Activated T-helper 2 cell treated with anti-CD3 and anti-CD28 coated beads, Interferon-gamma antibody, Interleukin-2, Interleukin-4, amounts not matched to agents 10 μg/mL and 5 μg/mL and 100 μg/mL, durations not matched to agents 14 hours and 24 hours and 36 hours (primary cell): ENCODE results near the gene STAT5B. TPM values are rescaled to one million over a fixed set of nuclear protein-coding genes. Genes with fewer than 3 reads are reported as not detected.
"Not testable (repeated sequence)": the region's sequence is repeated elsewhere in the genome, so short reads cannot be mapped to it uniquely, and the experiment has no call there.

Experiments used
- DNase-seq: peaks from one replicate; pipeline ENCODE4 v3.0.0; 2021; ENCODE audit warnings: low spot score
- H3K27ac Mint-ChIP-seq: one replicate; pipeline ENCODE4 v1.8.0; 2021; ENCODE audit warnings: mixed read lengths
- H3K27me3 Mint-ChIP-seq: one replicate; pipeline ENCODE4 v1.8.0; 2021; ENCODE audit warnings: low read depth, mixed read lengths
- H3K36me3 Mint-ChIP-seq: one replicate; pipeline ENCODE4 v1.8.0; 2021; ENCODE audit warnings: low read depth, mixed read lengths
- H3K4me1 Mint-ChIP-seq: one replicate; pipeline ENCODE4 v1.8.0; 2021; ENCODE audit warnings: low read depth, mixed read lengths
- H3K4me3 Mint-ChIP-seq: one replicate; pipeline ENCODE4 v1.8.0; 2021; ENCODE audit warnings: low read depth, mild to moderate bottlenecking, moderate library complexity, mixed read lengths
- H3K9me3 Mint-ChIP-seq: one replicate; pipeline ENCODE4 v1.8.0; 2021; ENCODE audit warnings: mixed read lengths
- intact Hi-C: fragments of 100-400 bp; cut with micrococcal nuclease; formaldehyde crosslinking; loops from one replicate; pipeline ENCODE4 v1.15.1; 2023
- total RNA-seq: library from RNA; stranded (reverse); gene quantifications from 2 replicates; pipeline ENCODE4 v1.2.3, GENCODE V29; 2022

STAT5B gene
- total RNA-seq, 1 donor from 2014 or later: 164 TPM

DNA sequence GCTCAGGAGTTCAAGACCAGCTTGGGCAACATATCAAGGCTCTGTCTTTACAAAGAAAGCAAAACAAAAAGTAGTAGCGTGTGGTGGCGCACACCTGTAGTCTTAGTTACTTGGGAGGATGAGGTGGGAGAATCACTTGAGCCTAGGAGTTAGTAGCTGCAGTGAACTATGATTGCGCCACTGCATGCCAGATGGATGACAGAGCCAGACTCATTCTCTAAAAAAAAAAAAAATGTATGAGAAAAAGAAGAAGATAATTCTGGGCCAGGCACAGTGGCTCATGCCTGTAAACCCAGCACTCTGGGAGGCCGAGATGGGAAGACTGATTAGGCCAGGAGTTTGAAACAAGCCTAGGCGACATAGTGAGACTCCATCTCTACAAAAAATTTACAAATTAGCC lies 28.5 kb downstream of the STAT5B start:
- Mint-ChIP-seq H3K36me3 (peaks cover 34% of the 10 kb centered on the region), H3K27me3 (no peaks in the 10 kb centered on the region), H3K4me1 (peaks cover 51% of the 10 kb centered on the region), H3K27ac (peak overlapping the region; percentile 79), H3K4me3 (no peak overlapping the region), H3K9me3 (no peaks in the 10 kb centered on the region)
- no peak for DNase-seq
- intact Hi-C loops: loop anchor here (1.0 kb wide), 2 partner anchors 24 to 40 kb away; no protein-coding TSS in a partner anchor

DNA sequence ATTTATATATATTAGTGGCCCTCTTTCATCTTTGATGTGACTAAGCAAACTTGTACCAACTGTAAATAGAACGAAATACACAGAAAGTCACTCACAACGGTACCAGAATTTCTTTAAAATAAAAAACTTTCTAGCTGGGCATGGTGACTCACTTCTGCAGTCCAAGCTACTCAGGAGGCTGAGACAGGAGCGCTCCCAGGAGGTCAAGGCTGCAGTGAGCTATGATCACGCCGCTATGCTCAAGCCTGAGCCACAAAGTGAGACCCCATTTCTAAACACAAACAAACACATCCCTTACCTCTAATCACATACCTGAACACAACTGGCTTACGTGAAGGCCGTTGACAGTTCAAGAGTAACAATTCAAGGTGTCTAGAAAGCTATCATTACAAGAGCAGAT lies 29.7 kb downstream of the STAT5B start:
- DNase-seq: no peak
- H3K4me3 Mint-ChIP-seq: peak overlapping the region; percentile 43
- peaks cover 47% of the 10 kb centered on the region for H3K4me1 Mint-ChIP-seq
- H3K36me3 Mint-ChIP-seq: peaks cover 34% of the 10 kb centered on the region
- no peaks in the 10 kb centered on the region for H3K9me3 Mint-ChIP-seq
- intact Hi-C loops: no loop called here
- no peaks in the 10 kb centered on the region for H3K27me3 Mint-ChIP-seq
- peak overlapping the region; percentile 79 for H3K27ac Mint-ChIP-seq

DNA sequence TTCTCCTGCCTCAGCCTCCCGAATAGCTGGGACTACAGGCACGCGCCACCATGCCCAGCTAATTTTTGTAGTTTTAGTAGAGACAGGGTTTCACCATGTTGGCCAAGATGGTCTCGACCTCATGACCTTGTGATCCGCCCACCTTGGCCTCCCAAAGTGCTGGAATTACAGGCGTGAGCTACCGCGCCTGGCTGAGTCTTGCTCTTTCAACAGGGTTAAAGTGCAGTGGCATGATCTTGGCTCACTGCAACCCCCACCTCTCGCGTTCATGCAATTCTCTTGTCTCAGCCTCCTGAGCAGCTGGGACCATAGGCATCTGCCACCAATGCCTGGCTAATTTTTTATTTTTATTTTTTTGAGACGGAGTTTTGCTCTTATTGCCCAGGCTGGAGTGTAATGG lies 31.0 kb downstream of the STAT5B start:
- H3K27me3 Mint-ChIP-seq, H3K9me3 Mint-ChIP-seq, DNase-seq, H3K4me3 Mint-ChIP-seq, intact Hi-C loops, H3K27ac Mint-ChIP-seq: not testable (repeated sequence)
- H3K4me1 Mint-ChIP-seq: peaks cover 42% of the 10 kb centered on the region
- H3K36me3 Mint-ChIP-seq: peaks cover 39% of the 10 kb centered on the region

DNA sequence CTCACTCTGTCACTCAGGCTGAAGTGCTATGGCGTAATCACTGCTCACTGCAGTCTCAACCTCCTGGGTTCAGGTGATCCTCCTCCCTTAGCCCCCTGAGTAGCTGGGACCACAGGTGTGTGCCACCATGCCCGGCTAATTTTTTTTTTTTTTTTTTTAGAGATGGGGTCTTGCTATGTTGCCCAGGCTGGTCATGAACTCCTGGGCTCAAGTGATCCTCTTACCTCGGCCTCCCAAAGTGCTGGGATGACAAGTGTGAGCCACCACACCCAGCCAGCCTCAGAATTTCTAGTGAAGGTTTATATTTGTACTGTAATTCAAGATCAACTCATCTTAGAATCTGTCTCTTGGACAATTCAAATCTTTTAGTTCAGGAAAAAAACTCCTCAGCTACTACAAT lies 32.1 kb downstream of the STAT5B start:
- H3K27me3 Mint-ChIP-seq, H3K27ac Mint-ChIP-seq, intact Hi-C loops, H3K9me3 Mint-ChIP-seq, DNase-seq, H3K4me3 Mint-ChIP-seq: not testable (repeated sequence)
- Mint-ChIP-seq H3K4me1 (peaks cover 32% of the 10 kb centered on the region), H3K36me3 (peaks cover 37% of the 10 kb centered on the region)

DNA sequence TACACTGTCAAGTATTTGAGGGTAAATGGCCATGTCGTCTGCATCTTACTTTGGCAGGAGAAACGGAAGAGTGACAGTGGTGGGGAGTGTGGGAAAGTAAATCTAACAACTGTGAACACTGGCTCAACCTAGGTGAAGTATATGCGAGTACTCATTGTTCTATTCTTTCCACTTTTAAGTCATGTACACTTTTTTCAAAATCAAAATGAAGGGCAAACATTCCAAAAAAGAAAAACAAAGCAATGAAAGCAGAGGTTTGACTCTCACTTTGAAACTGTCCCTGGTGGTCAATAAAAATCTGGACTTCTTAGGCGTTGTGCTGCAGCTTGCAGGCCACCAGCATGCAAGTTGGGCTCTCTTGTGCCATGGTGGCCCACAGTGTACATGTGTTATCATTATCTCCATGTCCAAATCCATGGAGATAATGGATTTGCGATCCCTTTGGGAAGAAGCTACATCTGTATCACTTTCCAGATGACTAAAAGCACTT lies 32.7 kb downstream of the STAT5B start:
- Mint-ChIP-seq H3K4me1 (peaks cover 26% of the 10 kb centered on the region), H3K27ac (no peak overlapping the region), H3K9me3 (no peaks in the 10 kb centered on the region), H3K27me3 (no peaks in the 10 kb centered on the region), H3K36me3 (peaks cover 33% of the 10 kb centered on the region), H3K4me3 (no peak overlapping the region)
- DNase-seq: no peak
- intact Hi-C loops: no loop called here

DNA sequence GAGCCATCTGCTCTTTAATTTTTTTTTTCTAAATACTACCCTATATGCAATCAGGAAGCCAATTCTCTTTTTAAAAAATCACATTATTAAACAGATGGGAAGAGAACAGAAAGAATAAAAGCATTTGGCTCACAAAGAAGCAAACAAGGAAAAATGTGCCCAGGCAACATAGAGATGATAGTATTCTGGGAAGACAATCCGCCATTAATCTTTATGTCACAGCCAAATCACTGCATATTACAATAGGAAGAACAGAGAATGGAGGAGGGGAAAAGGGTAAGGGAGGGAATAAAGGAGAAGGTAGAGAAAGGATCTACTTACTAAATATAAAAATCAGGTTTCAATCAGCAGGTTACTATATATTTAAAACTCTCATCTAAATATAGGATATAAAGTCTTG lies 34.3 kb downstream of the STAT5B start:
- H3K4me3 Mint-ChIP-seq: no peak overlapping the region
- intact Hi-C loops: no loop called here
- H3K27me3 Mint-ChIP-seq: no peaks in the 10 kb centered on the region
- H3K4me1 Mint-ChIP-seq: peaks cover 19% of the 10 kb centered on the region
- DNase-seq: no peak
- H3K9me3 Mint-ChIP-seq: no peaks in the 10 kb centered on the region
- H3K27ac Mint-ChIP-seq: no peak overlapping the region
- peaks cover 32% of the 10 kb centered on the region for H3K36me3 Mint-ChIP-seq

DNA sequence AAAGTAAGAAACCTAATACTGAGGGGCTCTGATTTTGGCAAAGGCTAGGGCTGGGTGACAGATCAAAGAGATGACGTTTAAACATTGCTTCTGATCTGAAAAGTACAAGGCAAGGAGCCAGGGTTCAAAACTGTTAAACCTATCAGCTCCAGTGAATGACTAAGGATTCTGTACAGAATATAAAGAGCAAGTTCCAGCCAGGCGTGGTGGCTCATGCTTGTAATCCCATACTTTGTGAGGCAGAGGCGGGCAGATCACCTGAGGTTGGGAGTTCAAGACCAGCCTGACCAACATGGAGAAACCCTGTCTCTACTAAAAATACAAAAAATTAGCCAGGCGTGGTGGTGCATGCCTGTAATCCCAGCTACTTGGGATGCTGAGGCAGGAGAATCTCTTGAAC lies 35.3 kb downstream of the STAT5B start:
- H3K27ac Mint-ChIP-seq, H3K27me3 Mint-ChIP-seq, intact Hi-C loops, DNase-seq, H3K4me3 Mint-ChIP-seq, H3K9me3 Mint-ChIP-seq: not testable (repeated sequence)
- peaks cover 27% of the 10 kb centered on the region for H3K36me3 Mint-ChIP-seq
- peaks cover 15% of the 10 kb centered on the region for H3K4me1 Mint-ChIP-seq

DNA sequence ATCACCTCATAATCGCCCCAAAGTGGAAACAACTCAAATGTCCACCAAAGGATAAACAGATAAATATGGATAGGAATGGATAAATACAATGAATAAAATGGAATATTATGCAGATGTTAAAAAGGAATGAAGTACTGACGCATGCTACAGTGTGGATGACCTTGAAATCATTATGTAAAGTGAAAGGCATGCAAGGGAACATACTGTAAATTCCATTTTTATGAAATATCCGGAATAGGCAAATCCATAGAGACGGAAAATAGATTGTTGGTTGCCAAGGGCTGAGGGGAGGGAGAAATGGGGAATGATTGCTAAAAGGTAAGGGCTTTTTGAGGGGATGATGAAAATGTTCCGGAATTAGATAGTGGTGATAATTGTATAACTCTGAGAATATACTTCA lies 36.0 kb downstream of the STAT5B start:
- Mint-ChIP-seq H3K4me3 (no peak overlapping the region), H3K4me1 (peaks cover 15% of the 10 kb centered on the region), H3K36me3 (peaks cover 25% of the 10 kb centered on the region), H3K27me3 (no peaks in the 10 kb centered on the region), H3K27ac (no peak overlapping the region), H3K9me3 (no peaks in the 10 kb centered on the region)
- DNase-seq: no peak
- intact Hi-C loops: no loop called here

DNA sequence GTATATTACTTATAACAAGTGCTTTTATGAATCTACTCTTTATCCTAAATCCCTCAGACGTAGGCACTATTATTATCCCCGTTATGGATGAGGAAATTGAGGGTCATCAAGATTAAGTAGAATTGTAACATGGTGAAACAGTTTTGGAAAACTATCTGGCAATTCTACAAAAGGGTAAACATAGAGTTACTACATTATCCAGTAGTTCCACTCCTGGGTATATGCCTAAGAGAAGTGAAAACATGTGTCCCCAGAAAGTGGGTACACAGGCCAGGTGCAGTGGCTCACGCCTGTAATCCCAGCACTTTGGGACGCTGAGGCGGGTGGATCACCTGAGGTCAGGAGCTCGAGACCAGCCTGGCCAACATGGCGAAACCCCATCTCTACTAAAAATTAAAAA lies 36.6 kb downstream of the STAT5B start:
- H3K27me3 Mint-ChIP-seq, DNase-seq, H3K9me3 Mint-ChIP-seq, intact Hi-C loops, H3K27ac Mint-ChIP-seq, H3K4me3 Mint-ChIP-seq: not testable (repeated sequence)
- H3K4me1 Mint-ChIP-seq: peaks cover 18% of the 10 kb centered on the region
- peaks cover 24% of the 10 kb centered on the region for H3K36me3 Mint-ChIP-seq

DNA sequence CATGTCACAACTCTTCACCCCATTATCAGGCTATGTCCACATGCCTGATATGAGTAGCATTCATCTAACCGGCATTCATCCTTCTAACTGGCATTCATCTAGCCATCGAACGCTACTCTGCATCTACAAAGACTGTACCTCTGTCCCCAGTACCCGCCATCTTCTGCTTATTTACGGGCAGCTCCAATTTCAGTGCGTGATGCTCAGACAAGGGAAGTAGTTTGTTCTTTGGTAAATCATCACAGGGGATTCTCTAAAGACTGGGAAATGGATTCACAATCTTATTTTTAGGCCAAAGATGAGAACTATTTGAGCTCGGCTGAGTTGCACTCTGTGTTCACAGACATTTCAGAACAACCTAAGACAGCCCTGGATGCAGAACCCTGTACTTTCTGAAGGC lies 39.4 kb downstream of the STAT5B start:
- Mint-ChIP-seq H3K36me3 (peaks cover 29% of the 10 kb centered on the region), H3K4me3 (no peak overlapping the region), H3K27me3 (no peaks in the 10 kb centered on the region), H3K27ac (no peak overlapping the region), H3K9me3 (no peaks in the 10 kb centered on the region), H3K4me1 (peaks cover 15% of the 10 kb centered on the region)
- no peak for DNase-seq
- intact Hi-C loops: no loop called here

DNA sequence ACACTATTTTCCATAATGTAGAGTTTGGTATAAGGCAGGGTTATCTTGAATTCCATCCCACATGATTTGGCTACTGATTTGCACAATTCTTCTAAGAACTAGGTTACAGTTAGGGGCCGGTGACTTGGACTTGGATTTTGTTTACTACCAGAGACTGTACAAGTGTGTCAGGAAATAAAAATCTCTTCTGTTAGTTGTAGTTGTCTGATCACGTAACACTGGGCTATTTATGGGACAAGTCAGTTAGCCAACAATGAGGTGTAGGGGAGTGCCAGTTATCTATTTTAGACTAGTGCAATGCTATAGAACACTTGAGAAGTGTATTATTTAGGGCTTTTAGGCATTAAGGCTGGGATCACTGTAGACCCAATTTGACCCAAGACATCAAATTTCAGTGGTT lies 42.2 kb downstream of the STAT5B start:
- H3K36me3 Mint-ChIP-seq: peaks cover 29% of the 10 kb centered on the region
- H3K9me3 Mint-ChIP-seq: no peaks in the 10 kb centered on the region
- peaks cover 17% of the 10 kb centered on the region for H3K4me1 Mint-ChIP-seq
- no peak overlapping the region for H3K27ac Mint-ChIP-seq
- H3K27me3 Mint-ChIP-seq: no peaks in the 10 kb centered on the region
- DNase-seq: no peak
- no peak overlapping the region for H3K4me3 Mint-ChIP-seq
- intact Hi-C loops: no loop called here

DNA sequence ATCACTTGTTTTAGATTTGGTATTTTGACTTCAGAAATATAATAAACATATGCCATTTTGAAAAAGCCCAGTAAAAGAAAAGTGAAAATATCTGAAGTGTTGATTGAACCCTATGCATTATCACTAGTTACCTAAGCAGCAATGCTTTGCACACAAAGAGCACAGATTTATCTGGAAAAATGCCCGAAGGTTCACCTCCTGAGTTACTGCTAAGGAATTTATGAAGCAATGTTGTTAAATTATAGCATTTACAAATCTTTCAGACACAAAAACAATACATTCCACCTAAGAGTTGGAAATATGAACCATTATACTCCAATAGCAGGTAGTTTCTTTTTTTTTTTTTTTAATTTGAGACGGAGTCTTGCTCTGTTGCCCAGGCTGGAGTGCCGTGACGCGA lies 43.0 kb downstream of the STAT5B start:
- no peaks in the 10 kb centered on the region for H3K27me3 Mint-ChIP-seq
- H3K36me3 Mint-ChIP-seq: peaks cover 36% of the 10 kb centered on the region
- H3K4me3 Mint-ChIP-seq: no peak overlapping the region
- no peaks in the 10 kb centered on the region for H3K9me3 Mint-ChIP-seq
- H3K4me1 Mint-ChIP-seq: peaks cover 21% of the 10 kb centered on the region
- no peak overlapping the region for H3K27ac Mint-ChIP-seq
- no peak for DNase-seq
- intact Hi-C loops: no loop called here

DNA sequence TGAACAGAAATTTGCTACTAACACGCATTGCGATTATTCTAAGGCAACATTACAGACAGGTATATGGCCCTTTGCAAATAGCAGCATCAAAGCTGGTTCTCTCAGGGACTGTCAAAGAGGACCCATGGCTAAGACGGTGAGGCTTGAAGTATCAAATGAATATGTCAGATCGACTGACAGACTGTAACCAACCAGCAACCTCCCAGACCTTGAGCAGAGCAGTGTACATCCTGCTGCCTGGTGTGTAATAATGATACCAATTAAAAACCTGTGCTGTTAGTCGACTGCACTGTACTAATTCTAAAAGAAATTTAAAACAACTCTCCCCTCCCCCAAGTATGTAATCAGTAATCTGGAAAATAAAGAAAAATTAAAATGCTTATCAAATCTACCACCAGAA lies 46.0 kb downstream of the STAT5B start:
- no peaks in the 10 kb centered on the region for H3K27me3 Mint-ChIP-seq

More for the DNA sequence above, 46.0 kb downstream of the STAT5B start:
- Mint-ChIP-seq H3K4me3 (no peak overlapping the region), H3K4me1 (peaks cover 15% of the 10 kb centered on the region), H3K27ac (peak overlapping the region; percentile 28), H3K36me3 (peaks cover 56% of the 10 kb centered on the region), H3K9me3 (no peaks in the 10 kb centered on the region)
- intact Hi-C loops: no loop called here
- DNase-seq: no peak
